LHCN-M2 (cell line): ENCODE results near the gene ARHGEF1. TPM values are rescaled to one million over a fixed set of nuclear protein-coding genes. Genes with fewer than 3 reads are reported as not detected.
"Not testable (repeated sequence)": the region's sequence is repeated elsewhere in the genome, so short reads cannot be mapped to it uniquely, and the experiment has no call there.

Source experiments
- DNase-seq: peaks from one replicate; pipeline ENCODE4 v3.0.0-alpha.2; 2012; ENCODE audit warnings: low read depth
- total RNA-seq: library from RNA; depleted of rRNA; stranded (reverse); fragments of >200 nt; gene quantifications from 2 replicates; pipeline ENCODE4 v1.2.3, GENCODE V29; 2014

Gene ARHGEF1
- total RNA-seq, 1 experiment from 2014 or later = 58.2 TPM

DNA sequence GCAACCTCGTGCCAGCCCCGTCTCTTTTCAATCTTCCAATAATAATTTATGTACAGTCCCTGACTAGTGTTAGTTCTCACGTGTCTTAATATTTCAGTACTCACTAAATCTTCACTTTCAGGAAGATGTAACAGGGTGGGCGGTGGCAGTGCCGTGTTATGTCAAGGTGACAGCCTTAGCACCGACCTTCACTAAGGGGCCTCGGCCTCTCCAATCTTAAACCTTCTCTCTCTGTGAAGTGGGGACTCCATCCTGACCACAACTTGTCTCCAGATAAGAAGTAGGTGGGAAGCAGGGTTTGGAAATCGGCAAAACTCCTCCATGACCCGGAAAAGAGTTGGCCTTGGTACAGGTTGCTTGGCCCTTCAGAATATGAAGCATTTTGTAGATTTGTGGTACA is 21.1 kb upstream of the ARHGEF1 start:
- no peak for DNase-seq

DNA sequence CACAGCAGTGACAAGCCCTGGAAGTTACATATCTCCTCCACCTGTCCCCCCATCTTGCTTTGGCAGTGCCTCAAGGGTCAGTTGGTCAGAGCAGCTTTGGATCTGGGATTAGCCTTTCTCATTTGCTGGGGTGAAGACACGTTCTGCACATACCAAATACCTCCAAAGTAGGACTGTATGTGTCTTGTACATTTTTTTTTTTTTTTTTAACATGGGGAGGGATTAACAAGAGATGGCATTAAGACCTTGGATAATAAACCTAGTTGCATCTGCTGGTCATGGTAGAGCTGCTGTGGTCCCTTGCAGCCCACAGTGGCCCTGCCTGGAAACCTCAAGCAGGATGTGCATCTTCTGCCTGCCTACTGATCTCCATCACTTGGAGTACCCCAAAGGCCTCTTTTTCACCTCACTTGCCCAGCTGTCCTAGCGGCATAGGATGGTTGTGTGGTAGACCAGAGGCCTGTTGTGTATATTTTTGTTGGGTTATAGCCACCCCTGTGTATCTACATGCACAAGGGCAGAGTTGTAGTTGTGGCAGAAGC is 20.5 kb upstream of the ARHGEF1 start:
- no peak for DNase-seq

GRCh38 chr19:41863209-41863931 is 19.6 kb upstream of the ARHGEF1 start:
- no peak for DNase-seq

GRCh38 chr19:41864374-41864773 is 18.6 kb upstream of the ARHGEF1 start:
- no peak for DNase-seq

DNA sequence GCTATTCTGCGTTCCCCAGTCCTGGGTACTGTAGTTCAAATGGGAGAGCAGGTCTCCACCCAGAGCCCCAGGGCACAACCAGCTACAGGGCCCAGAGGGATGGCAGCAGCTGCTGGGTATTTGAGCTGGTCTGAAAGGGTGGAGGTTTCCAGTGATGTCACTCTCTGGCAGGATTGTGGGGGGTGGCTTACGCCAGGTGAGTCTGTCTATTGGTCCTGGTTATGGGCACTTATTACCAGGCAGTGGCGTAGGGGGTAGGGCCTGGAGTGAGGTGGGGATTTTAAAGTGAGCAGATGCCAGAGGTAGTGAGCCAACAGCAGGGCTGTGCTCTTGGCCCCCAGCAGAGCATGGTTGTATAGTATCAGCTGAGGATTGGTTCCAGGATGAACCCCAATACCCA is 16.7 kb upstream of the ARHGEF1 start:
- DNase-seq = no peak

GRCh38 chr19:41868120-41868988 is 14.6 kb upstream of the ARHGEF1 start:
- DNase-seq = no peak

DNA sequence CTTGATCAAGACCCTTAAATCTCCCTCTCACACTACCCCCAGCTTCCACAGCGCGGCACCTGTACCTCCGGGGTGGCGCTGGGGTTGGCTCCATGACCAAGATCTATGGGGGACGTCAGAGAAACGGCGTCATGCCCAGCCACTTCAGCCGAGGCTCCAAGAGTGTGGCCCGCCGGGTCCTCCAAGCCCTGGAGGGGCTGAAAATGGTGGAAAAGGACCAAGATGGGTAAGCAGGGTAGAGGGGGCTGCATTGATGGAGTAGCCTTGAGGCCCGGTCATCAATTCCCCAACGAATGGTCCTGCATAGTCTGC is 14.0 kb upstream of the ARHGEF1 start:
- DNase-seq = no peak

GRCh38 chr19:41869374-41869955 is 13.5 kb upstream of the ARHGEF1 start:
- DNase-seq = no peak

GRCh38 chr19:41870401-41870873 is 12.5 kb upstream of the ARHGEF1 start:
- DNase-seq = no peak

- DNase-seq = no peak
Observed at GRCh38 chr19:41871573-41872383, 11.2 kb upstream of the ARHGEF1 start.

GRCh38 chr19:41872384-41872774 is 10.6 kb upstream of the ARHGEF1 start:
- DNase-seq = no peak

GRCh38 chr19:41872775-41873647 is 10.0 kb upstream of the ARHGEF1 start:
- DNase-seq = peak; percentile 57

GRCh38 chr19:41875973-41876372 is 7.0 kb upstream of the ARHGEF1 start:
- DNase-seq = not testable (repeated sequence)

- no peak for DNase-seq
Observed at GRCh38 chr19:41876847-41877832, 5.8 kb upstream of the ARHGEF1 start, which contains the start of gene CD79A. Gene CD79A (plus strand): TSS chr19:41877279. CDS start chr19:41877305, 26 bp downstream.

DNA sequence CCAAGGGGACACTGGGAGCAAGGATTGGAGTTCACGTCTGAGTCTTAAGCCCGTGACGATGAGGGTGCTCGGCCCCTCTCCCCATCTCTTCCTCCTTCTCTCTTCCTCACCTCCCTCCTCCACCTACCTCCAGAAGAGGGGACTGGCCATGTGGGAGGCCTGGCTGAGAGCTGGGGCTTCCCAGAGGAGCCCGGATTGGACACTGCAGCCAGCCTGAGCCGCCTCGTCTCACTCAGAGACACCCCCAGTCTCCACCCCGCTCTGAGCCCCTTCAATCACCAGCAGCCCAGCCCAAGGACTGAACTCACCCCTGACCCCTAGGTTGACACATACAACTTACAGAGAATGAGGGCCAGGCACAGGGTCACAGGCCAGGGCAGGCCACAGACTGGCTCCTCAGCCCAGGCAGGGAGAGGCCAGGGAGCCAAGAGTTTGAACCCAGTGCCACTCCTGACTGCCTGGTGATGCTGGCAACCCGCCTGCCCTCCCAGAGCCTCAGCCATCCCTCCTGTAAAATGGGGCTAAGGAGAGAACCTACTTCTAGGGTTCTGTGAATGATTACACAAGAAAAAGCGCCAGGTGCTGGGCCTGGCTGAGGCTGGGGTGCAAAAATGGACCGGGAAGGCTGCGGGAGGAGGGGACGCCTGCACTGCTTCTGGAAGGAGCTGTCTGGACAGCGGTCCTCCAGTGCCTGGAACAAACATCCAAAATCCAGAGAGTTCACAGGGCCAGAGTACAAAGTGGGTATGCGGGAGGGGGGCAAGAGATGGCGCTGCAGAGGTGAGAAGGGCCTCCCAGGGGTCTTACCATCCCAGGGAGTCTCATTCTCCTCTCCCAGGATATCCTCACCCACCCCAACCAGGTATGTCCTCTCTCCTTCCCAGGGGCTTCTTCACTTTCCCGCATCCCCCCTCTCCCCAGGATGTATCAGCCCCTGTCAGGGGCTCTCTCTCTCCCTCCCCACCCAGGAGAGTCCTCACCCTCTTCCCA is 4.8 kb upstream of the ARHGEF1 start:
- DNase-seq = no peak

DNA sequence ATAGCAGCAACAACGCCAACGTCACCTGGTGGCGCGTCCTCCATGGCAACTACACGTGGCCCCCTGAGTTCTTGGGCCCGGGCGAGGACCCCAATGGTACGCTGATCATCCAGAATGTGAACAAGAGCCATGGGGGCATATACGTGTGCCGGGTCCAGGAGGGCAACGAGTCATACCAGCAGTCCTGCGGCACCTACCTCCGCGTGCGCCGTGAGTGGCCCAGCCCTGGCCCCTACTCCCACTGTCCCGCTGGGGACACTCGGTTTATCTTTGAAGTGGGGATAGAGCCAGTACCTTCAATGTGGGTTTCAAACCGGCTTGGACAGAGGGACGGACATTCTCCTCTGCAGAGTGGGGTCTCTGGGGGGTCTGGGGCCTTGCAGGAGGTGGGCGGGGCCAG is 3.9 kb upstream of the ARHGEF1 start:
- DNase-seq = no peak

- DNase-seq = no peak
Observed at GRCh38 chr19:41879670-41880328, 3.2 kb upstream of the ARHGEF1 start.
